ENCODE data around the gene STOM.

STOM gene

GRCh38 chr9:121296213-121297127, 73.6 kb downstream of the STOM start:
- Histone ChIP-seq H3K36me3 (ENCODE audit: insufficient read depth, low read length) (no peaks in the 10 kb centered on the region), H3K4me3 (ENCODE audit: low read depth in 1 of 2, low read length in 2 of 2) (no peak overlapping the region), H3K4me1 (ENCODE audit: insufficient read depth, low read length) (no peaks in the 10 kb centered on the region), H3K9ac (ENCODE audit: low read depth, low read length) (no peak overlapping the region), H4K20me1 (ENCODE audit: insufficient read depth, low read length) (no peaks in the 10 kb centered on the region), H3K4me2 (ENCODE audit: insufficient read depth, low read length) (no peak overlapping the region), H2AFZ (ENCODE audit: low read depth, low read length) (no peak overlapping the region), H3K27me3 (ENCODE audit: insufficient read depth, low read length, poor library complexity) (no peaks in the 10 kb centered on the region), H3K79me2 (ENCODE audit: insufficient read depth, low read length) (no peaks in the 10 kb centered on the region), H3K9me3 (ENCODE audit: insufficient read depth, low read length, severe bottlenecking) (no peaks in the 10 kb centered on the region), H3K27ac (ENCODE audit: low read length) (no peak overlapping the region)
- no peak for TF ChIP-seq CTCF (IDR thresholded peaks at IDR 0.05; ENCODE audit: borderline replicate concordance, extremely low read depth, low read length, poor library complexity, severe bottlenecking)
- no peak for TF ChIP-seq EZH2 (IDR thresholded peaks at IDR 0.05; ENCODE audit: borderline replicate concordance, low read depth, low read length, severe bottlenecking)
- DNase-seq, result no peak
- no peak for ATAC-seq (ENCODE audit: insufficient read depth, low read depth)

- Histone ChIP-seq H3K4me1 (ENCODE audit: insufficient read depth, low read length) (no peaks in the 10 kb centered on the region), H3K79me2 (ENCODE audit: insufficient read depth, low read length) (no peaks in the 10 kb centered on the region), H3K27me3 (ENCODE audit: insufficient read depth, low read length, poor library complexity) (no peaks in the 10 kb centered on the region), H3K4me3 (ENCODE audit: low read depth in 1 of 2, low read length in 2 of 2) (no peak overlapping the region), H3K27ac (ENCODE audit: low read length) (no peak overlapping the region), H3K4me2 (ENCODE audit: insufficient read depth, low read length) (no peak overlapping the region), H3K9me3 (ENCODE audit: insufficient read depth, low read length, severe bottlenecking) (no peaks in the 10 kb centered on the region), H3K36me3 (ENCODE audit: insufficient read depth, low read length) (no peaks in the 10 kb centered on the region), H4K20me1 (ENCODE audit: insufficient read depth, low read length) (no peaks in the 10 kb centered on the region), H2AFZ (ENCODE audit: low read depth, low read length) (no peak overlapping the region), H3K9ac (ENCODE audit: low read depth, low read length) (no peak overlapping the region)
- ATAC-seq (ENCODE audit: insufficient read depth, low read depth), result no peak
- no peak for TF ChIP-seq CTCF (IDR thresholded peaks at IDR 0.05; ENCODE audit: borderline replicate concordance, extremely low read depth, low read length, poor library complexity, severe bottlenecking)
- no peak for TF ChIP-seq EZH2 (IDR thresholded peaks at IDR 0.05; ENCODE audit: borderline replicate concordance, low read depth, low read length, severe bottlenecking)
- DNase-seq, result no peak
Measured at GRCh38 chr9:121295662-121296191, 74.3 kb downstream of the STOM start.

DNA sequence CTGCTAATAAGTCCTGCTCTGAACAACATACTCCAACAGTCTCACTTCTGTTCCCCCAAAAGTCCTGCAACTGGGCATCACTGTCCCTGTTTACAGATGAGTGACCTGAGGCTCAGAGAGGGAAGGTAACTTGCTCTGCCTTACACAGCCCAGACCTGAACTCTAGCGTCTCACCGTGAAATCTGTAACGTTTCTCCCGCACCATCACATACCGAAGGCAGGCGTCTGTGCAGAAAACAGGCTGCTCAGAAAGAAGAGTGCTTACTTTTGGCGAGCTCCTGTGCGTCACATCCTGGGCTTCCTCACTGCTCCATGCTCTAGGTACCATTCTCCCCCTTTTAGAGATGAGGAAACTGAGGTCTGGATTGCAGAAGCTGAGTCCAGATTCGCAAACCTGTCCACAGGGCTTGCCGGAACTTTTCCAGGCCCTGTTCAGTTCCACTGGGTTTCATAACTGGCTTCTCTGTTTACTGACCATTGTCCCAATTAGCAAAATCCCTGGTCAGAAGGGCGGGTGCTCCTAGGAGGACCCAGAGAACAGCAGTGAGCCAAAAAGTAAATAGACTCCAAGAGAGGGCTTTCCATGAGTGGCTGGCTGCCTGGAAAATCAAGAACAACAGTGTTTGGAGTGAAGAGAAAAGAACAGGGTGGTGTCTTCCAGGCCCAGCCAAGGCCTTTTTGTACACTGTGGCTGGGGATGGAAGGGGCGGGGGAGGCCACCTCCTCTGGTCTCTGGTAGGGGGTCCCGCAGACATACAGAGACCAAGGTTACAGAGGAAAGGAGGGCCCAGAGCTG, 75.0 kb downstream of the STOM start:
- H3K4me2 ChIP-seq (ENCODE audit: insufficient read depth, low read length), result no peak overlapping the region
- no peak overlapping the region for H2AFZ ChIP-seq (ENCODE audit: low read depth, low read length)
- TF ChIP-seq CTCF (IDR thresholded peaks at IDR 0.05; ENCODE audit: borderline replicate concordance, extremely low read depth, low read length, poor library complexity, severe bottlenecking) (no peak), EZH2 (IDR thresholded peaks at IDR 0.05; ENCODE audit: borderline replicate concordance, low read depth, low read length, severe bottlenecking) (no peak)
- H3K36me3 ChIP-seq (ENCODE audit: insufficient read depth, low read length), result no peaks in the 10 kb centered on the region
- H3K9ac ChIP-seq (ENCODE audit: low read depth, low read length), result no peak overlapping the region
- DNase-seq (no peak), ATAC-seq (ENCODE audit: insufficient read depth, low read depth) (no peak)
- H3K9me3 ChIP-seq (ENCODE audit: insufficient read depth, low read length, severe bottlenecking), result no peaks in the 10 kb centered on the region
- no peaks in the 10 kb centered on the region for H3K79me2 ChIP-seq (ENCODE audit: insufficient read depth, low read length)
- H3K27me3 ChIP-seq (ENCODE audit: insufficient read depth, low read length, poor library complexity), result no peaks in the 10 kb centered on the region
- H4K20me1 ChIP-seq (ENCODE audit: insufficient read depth, low read length), result no peaks in the 10 kb centered on the region
- no peak overlapping the region for H3K27ac ChIP-seq (ENCODE audit: low read length)
- no peak overlapping the region for H3K4me3 ChIP-seq (ENCODE audit: low read depth in 1 of 2, low read length in 2 of 2)
- no peaks in the 10 kb centered on the region for H3K4me1 ChIP-seq (ENCODE audit: insufficient read depth, low read length)
